Loucy (cell line): ENCODE results near the gene NECTIN3.

Experiments used
- CTCF ChIP-seq: fragments of 200-600 bp; sonication (generic); conservative IDR thresholded peaks from 2 replicates; pipeline ENCODE4 v1.5.1; 2014; ENCODE audit warnings: mild to moderate bottlenecking, antibody characterized with exemption, low read length
- EZH2phosphoT487 ChIP-seq: fragments of 200-600 bp; IDR thresholded peaks from 2 replicates; pipeline ENCODE4 v1.6.1; 2018; ENCODE audit warnings: antibody characterized with exemption, mild to moderate bottlenecking, moderate library complexity, borderline replicate concordance

- no peak for TF ChIP-seq CTCF
- TF ChIP-seq EZH2phosphoT487 = no peak
Observed at GRCh38 chr3:111081008-111081545, 9.5 kb downstream of the NECTIN3 start.
